Measurements from ENCODE around the gene CETP. TPM values are rescaled to one million over a fixed set of nuclear protein-coding genes. Genes with fewer than 3 reads are reported as not detected.

The CETP gene
- total RNA-seq, 4 donors from 2014 or later, result 0.72 to 1.7 TPM; not detected in 2

DNA sequence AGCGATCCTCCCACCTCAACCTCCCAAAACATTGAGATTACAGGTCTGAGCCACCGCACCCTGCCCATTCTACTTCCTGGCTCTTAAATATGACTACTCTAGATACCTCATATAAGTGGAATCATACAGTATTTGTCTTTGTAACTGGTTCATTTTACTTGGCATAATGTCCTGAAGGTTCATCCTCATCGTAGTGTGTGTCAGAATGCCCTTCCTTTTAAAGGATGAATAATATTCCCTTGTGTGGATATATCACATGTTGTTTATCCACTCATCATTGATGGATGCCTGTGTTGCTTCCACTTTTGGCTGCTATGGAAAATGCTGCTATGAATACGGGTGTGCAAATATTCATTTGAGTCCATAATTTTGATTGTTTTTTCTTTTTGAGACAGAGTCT lies 5.7 kb upstream of the CETP start:
- TF ChIP-seq POLR2AphosphoS5 (IDR thresholded peaks at IDR 0.05) (no peak), POLR2A (IDR thresholded peaks at IDR 0.05) (no peak), EP300 (IDR thresholded peaks at IDR 0.05) (no peak), CTCF (IDR thresholded peaks at IDR 0.05) (no peak)
- H3K27me3 ChIP-seq, result no peaks in the 10 kb centered on the region
- H3K4me1 ChIP-seq, result no peaks in the 10 kb centered on the region
- H3K36me3 ChIP-seq, result no peaks in the 10 kb centered on the region
- 84% methylated on average over 4 of the region's 4 CpGs for WGBS
- peak in 1 of 2 donors; percentile 2 for DNase-seq (ENCODE audit: low spot score in 2 of 2)
- H3K4me3 ChIP-seq, result no peak overlapping the region
- no peak overlapping the region for H3K27ac ChIP-seq
- H3K9me3 ChIP-seq, result no peaks in the 10 kb centered on the region

GRCh38 chr16:56956756-56957155 lies 5.0 kb upstream of the CETP start:
- no peak overlapping the region for H3K4me3 ChIP-seq
- H3K4me1 ChIP-seq, result peaks cover 2% of the 10 kb centered on the region
- no peaks in the 10 kb centered on the region for H3K9me3 ChIP-seq
- DNase-seq (ENCODE audit: low spot score in 2 of 2), result peak in 1 of 2 donors; percentile 9
- H3K36me3 ChIP-seq, result no peaks in the 10 kb centered on the region
- H3K27me3 ChIP-seq, result no peaks in the 10 kb centered on the region
- TF ChIP-seq POLR2AphosphoS5 (IDR thresholded peaks at IDR 0.05), result no peak
- TF ChIP-seq CTCF (IDR thresholded peaks at IDR 0.05), result no peak
- H3K27ac ChIP-seq, result no peak overlapping the region
- 59% methylated on average over 4 of the region's 4 CpGs for WGBS

- H3K9me3 ChIP-seq, result no peaks in the 10 kb centered on the region
- H3K27me3 ChIP-seq, result no peaks in the 10 kb centered on the region
- H3K4me3 ChIP-seq, result no peak overlapping the region
- WGBS, result 61% methylated on average over 3 of the region's 13 CpGs
- no peak for TF ChIP-seq CTCF (IDR thresholded peaks at IDR 0.05)
- TF ChIP-seq POLR2AphosphoS5 (IDR thresholded peaks at IDR 0.05), result no peak
- no peak for TF ChIP-seq POLR2A (IDR thresholded peaks at IDR 0.05)
- no peak for TF ChIP-seq EP300 (IDR thresholded peaks at IDR 0.05)
- no peak for DNase-seq (ENCODE audit: low spot score in 2 of 2)
- no peak overlapping the region for H3K27ac ChIP-seq
- peaks cover 14% of the 10 kb centered on the region for H3K4me1 ChIP-seq
- no peaks in the 10 kb centered on the region for H3K36me3 ChIP-seq
Measured at GRCh38 chr16:56960681-56961281, 969 bp upstream of the CETP start.

GRCh38 chr16:56961386-56961785 lies 364 bp upstream of the CETP start:
- Histone ChIP-seq H3K4me3 (no peak overlapping the region), H3K4me1 (peaks cover 14% of the 10 kb centered on the region), H3K27me3 (no peaks in the 10 kb centered on the region), H3K36me3 (no peaks in the 10 kb centered on the region), H3K9me3 (no peaks in the 10 kb centered on the region), H3K27ac (no peak overlapping the region)
- TF ChIP-seq POLR2A (IDR thresholded peaks at IDR 0.05), result no peak
- no peak for TF ChIP-seq POLR2AphosphoS5 (IDR thresholded peaks at IDR 0.05)
- TF ChIP-seq EP300 (IDR thresholded peaks at IDR 0.05), result no peak
- TF ChIP-seq CTCF (IDR thresholded peaks at IDR 0.05), result no peak
- no peak for DNase-seq (ENCODE audit: low spot score in 2 of 2)
- 65% methylated on average over 3 of the region's 3 CpGs for WGBS

- WGBS, result 54% methylated on average over 30 of the region's 30 CpGs
Measured at GRCh38 chr16:56964243-56965148, 2.7 kb downstream of the CETP start.

More at GRCh38 chr16:56964243-56965148, 2.7 kb downstream of the CETP start:
- Histone ChIP-seq H3K36me3 (no peaks in the 10 kb centered on the region), H3K4me3 (no peak overlapping the region), H3K9me3 (no peaks in the 10 kb centered on the region), H3K27ac (no peak overlapping the region), H3K4me1 (peaks cover 14% of the 10 kb centered on the region), H3K27me3 (no peaks in the 10 kb centered on the region)
- peak; percentile 91 to 95 for DNase-seq (ENCODE audit: low spot score in 2 of 2)
- TF ChIP-seq CTCF (IDR thresholded peaks at IDR 0.05) (peak; percentile 72 to 89), EP300 (IDR thresholded peaks at IDR 0.05) (no peak), POLR2AphosphoS5 (IDR thresholded peaks at IDR 0.05) (no peak), POLR2A (IDR thresholded peaks at IDR 0.05) (no peak)

All from suprapubic skin (tissue), 4 donors.